ENCODE measurements around the gene PLPP4.

PLPP4 gene

DNA sequence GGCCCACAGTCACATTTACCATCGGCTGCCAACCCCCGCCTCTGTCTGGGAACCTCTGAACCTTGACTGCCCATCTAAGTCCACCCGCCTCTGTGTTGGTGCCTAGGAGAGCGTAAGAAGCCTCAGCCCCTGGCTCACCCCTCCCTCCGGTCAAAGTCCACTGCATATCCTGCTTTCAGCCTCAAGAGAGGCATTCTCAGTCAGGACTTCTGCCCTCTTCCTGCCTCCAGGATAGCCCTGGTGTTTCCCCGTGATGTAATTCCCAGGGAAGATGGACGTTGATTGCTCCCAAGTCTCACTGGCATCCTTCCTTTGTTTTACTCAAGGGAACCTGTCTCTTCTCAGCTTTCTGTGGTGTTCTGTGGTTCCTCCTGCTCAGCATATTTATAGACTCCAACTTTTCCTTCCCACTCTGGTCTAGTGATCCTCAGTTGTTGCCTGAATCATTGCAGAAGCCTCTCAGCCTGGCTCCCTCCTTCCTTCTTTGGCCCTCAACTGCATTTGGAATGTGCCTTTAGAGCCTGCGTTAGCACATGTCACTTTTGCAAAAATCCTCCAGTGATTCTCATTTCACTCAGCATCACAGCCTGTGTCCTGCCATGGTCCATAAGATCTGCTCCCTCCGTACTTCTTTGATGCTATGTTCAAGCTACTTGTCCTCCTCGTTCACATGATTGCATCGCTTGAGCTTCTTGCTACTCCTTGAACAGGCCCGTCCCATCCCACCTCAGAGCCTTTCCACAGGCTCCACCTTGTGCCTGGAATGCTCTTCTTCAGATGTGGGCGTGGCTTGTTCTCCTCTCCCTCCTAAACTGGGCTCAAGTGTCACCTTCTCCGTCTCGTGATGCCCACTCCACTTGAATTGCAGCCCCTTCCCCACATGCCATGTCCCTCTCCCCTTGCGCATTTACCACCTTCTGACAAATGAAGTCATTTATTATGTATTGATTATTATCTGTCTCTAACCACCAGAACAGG lies 124.2 kb downstream of the PLPP4 start:
- no peak for DNase-seq

DNA sequence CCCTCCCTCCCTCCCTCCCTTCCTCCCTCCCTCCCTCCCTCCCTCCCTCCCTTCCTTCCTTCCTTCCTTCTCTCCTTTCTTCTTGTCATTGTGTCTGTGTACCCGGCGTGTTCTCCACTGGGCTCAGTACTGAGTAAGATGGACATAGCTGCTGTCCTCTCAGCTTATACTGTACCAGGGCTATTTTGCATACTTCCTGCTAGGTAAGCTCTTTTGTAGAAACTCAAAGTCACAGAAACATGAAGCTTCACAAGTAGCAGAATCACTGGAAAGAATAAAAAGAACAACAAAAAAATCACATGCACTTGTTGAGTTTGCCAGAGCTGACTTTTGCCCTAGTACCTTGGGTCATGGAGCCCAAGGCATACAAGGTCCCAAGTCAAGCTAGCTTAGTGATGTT lies 125.7 kb downstream of the PLPP4 start:
- DNase-seq: no peak

DNA sequence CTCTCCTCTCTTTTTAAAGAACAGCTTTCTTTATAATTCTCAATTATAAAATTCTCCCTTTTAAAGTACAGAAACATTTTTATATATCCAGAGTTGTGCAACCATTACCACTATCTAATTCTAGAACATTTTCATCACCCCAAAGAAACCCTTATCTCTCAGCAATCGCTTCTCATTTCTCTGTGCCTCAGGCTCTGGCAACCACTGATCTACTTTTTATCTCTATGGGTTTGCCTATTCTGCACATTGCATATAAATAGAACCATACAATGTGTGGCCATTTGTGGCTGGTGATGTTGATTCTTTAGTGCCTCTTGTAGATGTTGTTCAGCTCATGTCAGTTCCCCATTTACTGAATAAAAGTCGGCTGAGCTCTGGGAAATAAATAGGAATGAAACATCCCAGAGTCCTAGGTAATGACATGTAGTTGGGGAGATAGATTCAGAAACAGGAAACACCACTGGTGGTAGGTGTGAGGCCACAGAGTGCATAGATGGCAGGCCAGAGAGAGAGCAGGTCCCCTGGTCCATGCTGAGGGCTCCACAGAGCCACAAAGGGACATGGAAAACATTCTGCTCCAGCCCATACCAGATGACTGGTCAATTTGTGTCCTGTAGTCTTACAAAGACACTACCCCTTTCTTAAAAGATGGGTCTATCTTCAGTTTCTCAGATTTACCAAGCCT lies 126.5 kb downstream of the PLPP4 start:
- no peak for DNase-seq

DNA sequence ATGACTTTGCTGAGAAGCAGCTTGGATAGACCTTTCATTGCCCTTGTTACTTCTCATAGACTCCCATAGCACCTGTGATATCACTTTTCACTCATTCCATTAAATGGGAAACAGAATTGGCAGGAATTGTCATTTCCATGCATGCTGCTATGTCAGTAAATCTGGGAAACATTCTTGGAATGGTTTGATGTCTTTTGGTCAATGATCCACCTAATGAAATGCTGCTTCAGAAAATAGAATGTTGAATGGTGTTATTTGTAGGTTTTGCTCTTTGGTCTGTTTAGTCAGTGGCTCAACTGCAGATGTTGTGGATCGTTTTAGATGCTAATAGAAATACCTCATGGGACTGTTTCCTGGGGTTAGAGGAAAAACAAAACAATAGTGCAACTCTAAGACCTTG lies 127.8 kb downstream of the PLPP4 start:
- DNase-seq: no peak

DNA sequence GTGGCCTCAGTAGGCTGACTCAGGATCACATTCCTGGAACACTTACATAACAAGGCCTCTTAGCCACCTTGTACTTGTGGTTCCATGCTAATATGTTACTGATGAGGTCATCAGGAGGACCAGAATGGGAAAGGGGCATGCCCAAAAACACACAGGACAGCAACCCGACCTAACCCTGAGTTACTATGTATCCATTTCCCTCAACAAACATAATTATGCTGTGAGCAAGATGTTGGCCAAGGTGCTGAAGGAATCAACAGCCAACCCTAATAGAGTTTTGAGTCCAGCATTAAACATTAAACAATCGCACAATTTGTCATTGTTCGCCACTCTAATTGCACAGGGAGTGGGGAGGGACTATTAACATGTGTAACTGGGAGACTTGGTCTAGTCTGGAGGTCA lies 129.4 kb downstream of the PLPP4 start:
- no peak for DNase-seq

DNA sequence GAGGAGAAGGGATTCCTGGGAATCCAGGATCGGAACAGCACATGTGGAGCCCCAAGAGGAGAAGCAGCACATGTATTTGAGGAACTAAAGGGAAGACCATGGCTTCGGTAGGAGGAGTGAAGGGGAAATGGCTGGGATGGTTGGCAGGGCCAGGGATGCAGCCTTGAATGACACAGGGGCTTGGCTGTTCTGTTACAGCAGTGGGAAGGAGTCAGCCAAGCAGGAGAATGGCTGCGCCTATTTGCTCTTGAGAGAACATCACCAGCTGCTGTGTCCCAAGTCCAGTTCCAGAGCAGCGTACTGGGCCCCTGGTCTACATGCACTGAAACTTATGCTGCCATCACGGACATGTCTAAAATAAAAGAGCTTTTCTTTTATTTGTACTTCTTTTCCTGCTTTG lies 130.0 kb downstream of the PLPP4 start:
- DNase-seq: no peak

DNA sequence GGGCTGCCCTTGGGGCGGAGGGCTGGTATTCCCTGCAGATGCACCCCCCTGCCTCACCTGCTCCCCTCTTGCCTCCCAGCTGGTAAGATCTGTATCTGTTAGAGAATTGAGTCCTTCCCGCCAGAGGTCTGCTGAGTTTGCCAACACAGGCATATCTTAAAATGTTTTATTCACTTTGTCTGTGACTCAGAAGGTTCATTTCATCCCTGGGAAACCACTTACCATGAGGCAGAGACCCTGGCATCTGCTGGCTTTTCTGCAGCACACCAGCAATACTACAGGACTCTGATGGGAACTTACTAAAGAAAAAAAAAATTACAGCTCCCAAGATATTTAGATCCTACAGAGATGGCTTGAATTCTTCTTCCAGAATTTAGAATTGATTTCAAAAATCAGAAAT lies 131.3 kb downstream of the PLPP4 start:
- no peak for DNase-seq

DNA sequence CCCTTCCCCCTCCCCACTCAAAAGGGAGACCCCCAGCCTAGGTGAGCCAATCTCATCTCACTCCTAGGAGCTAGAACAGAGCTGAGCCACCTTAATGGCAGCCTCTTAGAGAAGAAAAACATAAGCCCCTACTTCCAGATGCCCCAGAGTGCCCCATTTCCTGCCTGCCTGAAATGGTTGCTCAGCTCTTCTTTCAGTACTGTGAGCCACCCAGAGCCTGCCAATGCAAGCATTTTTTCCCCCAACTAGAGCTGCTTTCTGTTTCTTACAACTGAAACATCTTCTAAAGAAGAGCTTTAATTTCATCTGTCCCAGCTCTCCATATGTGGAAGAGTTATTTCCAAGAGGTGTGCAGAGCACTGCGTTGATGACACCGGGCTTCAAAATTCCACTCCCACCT lies 136.7 kb downstream of the PLPP4 start:
- DNase-seq: no peak

DNA sequence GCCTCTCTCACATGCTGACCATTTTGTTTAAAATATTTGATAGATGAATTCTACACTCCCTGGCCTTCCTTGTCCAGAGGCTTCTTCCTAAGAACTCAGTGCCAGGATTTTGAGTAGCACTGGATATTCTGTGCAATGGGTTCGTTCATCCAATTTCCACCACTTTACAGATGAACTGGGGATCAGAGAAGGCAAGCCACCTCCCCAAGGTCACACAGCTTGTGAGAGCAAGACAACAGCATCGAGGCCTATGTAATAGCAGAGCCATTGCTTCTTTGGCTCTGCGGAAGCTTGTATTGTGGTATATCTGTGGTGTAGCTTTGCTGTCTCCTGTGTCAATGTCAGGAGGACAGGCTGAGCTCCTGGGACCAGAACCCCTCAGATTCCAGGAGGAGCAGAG lies 140.9 kb downstream of the PLPP4 start:
- DNase-seq: no peak

DNA sequence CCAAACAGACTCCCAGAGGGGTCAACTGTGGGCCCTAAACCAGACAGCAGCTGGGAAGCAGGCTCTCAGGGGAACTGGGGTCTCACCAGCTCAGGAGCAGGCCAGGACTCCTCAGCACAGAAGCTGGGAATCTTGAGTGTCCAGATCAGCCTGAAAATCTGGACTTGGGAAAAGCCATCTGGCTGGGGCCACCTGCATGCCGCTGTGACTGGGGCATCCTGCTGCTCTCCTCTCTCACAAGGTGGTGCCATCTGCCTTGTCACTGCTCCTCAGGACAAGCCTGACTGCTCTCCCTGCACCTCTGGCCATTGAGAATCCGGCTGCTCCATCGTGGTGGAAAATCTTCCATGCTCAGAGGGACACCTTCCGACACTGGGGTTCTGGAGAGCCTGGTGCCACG lies 141.4 kb downstream of the PLPP4 start:
- DNase-seq: no peak

DNA sequence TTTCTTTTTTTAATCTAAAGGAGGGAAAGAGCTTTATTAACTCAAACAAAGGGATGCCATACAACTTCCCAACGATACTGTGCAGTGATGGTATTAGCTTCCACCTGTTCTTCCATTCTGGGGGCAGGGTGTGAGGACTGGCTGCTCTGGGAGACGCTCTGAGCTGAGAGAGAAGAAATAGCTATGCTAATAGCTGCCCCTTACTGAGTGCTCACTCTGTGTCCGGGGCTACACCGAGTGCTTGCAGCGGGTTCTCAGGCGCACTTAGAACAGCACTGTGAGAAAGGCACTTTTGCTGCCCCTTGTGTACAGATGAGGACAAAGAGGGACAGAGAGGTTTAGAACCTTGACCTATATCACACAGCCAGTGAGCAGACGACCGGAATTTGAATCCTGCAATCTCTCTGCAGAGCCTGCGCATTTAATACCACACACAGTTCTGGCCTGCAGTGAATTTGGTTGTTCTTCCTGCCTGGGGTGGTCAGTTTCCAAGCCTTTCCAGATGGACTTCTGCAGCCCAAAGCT lies 142.2 kb downstream of the PLPP4 start:
- no peak for DNase-seq

DNA sequence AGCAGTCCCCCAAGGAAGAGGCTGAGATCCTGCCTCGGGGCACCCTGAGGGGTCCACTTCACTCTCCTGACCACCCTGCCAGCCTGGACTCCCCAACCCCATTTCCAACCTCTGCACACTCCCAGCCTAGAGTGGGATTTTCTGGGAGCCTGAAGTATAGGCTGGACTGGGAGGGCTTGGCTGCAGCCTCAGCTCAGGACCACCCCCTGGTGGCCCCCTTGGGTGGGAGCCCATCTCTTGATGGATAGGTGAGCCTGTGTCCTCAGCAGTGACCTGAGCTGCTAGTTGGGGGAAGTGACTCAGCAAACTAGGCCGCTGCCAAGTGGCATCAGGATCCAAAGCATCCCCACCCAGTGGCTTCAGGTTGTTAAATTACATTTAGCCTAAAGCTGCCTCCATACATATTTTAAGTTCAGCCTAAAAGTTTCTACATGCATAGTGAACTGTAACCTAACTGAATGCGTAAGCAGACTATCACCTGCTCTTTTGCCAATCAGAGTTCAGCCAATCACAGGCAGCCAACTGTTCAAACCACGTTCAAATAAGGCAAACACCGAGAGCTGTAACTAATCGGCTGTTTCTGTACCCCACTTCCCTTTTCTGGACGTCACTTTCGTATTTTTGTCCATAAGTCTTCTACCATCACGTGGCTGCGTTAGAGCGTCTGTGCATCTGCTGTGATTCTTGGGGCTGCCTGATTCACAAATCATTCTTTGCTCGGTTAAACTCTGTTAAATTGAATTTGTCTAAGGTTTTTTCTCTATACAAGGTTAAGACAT lies 144.0 kb downstream of the PLPP4 start:
- DNase-seq: no peak

DNA sequence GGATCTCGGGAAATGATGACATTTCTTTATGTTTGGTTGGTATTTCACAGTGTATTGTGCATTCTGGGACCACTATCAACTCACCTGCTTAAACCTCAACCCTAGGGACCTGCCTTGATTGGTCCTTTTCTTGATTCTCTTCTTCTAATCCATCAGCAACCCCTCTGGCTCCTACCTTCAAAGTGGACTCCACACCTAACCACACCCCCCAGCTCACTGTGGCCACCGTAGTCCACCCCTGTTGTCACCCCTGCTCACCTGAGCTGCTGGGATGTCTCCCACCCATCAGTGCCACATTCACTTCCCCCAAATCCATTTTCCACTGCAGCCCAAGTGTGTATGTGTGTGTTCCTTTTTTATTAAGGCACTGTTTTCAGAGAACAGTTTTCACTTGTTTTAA lies 145.0 kb downstream of the PLPP4 start:
- no peak for DNase-seq

DNA sequence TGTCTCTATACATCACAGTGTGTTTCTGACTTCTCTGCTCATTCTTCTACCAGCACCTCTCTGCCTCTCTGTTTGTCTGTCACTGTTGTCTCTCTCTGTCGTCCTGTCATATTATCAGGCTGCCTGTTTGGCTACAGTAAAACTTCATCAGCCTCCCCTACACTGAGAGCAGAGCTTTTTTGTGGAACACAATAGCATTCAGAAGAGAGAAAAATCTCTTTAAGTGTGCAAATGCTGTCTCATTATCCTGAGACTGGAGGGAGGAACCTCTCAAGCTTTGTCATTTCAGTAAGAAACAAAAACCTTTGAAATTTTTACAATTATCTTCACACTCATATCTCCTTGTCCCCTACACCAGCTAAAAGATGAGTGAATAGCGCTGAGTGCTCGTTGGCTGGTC lies 148.4 kb downstream of the PLPP4 start:
- DNase-seq: no peak

DNA sequence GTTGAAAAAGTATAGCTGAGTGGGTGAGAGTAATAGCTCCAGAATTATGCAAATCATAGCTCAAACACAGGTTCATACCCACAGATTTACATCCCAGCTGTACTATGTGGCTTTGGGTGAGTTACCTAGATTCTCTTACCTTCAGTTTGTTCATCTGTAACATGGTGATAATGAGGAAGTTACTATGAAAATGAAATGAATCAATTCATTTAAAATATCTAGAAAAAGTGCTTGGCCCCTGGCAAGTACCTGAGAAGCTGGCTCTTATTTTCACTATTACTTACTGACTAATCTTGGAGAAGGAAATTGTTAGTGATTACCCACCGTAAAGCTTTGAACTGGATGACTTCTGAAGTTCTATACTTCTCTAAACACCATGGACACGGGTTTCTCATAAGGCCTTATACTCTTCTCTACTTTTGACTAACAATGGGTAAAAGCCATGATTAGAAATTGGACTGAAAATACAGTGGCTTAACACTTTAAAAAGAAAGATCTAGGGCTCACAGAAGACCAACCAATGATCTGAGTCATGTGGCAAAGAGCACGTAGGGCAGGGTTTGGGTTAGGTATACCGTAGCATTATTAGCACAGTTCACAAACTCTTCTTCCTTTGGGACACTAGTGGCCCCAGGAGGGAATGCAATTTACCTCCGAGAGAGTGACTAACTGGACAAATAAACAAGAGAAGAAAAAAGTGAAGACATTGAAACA lies 149.2 kb downstream of the PLPP4 start:
- no peak for DNase-seq

DNA sequence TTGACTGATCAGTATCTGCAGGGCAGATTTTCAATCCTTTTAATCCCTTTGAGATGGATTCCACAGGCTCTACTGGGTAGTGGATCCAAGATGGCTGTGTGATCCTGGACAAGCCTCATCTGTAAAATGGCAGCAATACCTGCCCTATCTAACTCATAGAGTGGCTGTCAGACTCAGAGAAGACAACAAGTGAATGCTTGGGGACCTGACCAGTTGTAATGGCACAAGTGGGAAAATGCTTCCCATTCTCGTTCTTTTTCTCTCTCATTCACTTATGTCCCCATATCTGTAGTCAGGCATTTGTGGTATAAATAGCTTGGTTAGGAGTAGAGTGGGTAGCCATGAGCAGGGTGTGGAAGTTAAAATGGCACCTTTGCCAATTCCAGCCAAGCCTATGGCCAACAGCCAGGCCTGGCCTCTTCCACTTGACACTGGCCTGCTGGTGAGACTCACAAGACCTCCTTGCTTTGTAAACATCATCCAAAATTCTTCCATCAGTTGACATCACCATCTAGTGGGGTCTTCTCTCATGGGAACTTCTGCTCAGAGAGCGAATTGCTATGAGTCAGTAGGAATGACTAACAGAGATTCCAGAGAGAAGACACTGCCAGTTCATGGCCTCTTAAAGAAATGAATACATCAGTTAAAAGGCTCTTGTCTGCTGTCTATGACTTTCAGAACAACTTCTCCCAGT lies 150.1 kb downstream of the PLPP4 start:
- DNase-seq: no peak

DNA sequence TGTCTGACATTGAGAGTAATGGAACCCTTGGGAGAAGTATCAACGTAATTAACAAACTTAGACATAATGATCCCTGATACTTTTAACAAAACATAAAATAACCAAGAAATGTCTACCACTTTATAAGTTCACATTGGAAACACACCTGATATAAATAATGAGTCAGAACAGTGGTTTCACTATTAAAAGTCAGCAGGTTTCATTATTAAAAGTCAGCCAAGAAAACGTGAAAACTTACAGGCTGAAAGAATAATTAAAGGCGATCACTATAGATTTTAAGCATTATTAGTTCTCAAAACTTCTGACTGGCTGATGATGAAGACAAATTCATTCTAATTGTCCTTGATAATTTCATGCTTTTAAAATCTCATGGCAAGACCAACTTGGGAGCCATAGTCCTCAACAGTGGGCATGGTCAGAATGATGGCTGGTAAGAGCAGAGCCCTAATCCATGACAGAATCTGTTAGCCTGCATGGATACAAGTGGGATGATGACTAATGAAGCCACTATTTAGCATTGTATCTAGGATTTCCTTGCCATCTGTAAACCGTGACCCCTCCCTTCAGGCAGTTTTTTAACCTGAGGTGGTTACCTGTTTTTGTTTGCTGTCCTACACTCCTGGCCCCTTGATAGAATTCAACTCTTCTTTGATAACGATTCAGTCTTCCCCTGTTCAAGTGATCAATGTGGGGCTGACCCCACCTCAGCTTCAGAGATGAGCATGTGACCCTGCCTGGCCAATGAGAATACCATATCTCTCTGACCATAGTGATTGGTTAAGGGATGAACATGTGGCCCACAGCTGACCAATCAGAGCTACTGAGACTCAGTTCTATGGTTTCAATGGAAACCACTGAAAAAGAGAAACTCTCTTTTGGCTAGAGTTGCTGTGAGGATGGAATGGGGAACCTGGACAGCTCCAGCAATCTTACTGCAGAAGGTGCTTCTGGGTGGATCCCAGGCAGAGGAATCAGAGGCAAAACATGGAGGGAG lies 151.0 kb downstream of the PLPP4 start:
- no peak for DNase-seq

DNA sequence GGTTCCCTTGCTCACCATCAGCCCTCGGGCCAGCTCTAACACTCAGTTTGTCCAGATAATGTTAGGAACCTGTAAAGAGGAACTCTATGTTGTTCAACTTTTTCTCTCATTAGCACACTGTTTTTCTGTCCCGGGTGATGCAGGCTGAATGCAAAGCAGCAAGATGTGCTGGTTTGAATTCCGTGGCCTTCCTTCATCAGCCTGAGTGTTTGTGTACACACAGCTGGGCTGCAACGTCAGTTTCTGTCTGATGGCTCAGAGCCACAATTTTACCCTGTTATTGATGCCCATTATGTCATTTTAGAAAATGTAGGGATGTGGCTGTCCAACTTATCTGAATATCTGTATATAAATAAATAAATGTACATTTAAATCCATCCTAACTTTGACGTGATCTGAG lies 152.0 kb downstream of the PLPP4 start:
- no peak for DNase-seq

DNA sequence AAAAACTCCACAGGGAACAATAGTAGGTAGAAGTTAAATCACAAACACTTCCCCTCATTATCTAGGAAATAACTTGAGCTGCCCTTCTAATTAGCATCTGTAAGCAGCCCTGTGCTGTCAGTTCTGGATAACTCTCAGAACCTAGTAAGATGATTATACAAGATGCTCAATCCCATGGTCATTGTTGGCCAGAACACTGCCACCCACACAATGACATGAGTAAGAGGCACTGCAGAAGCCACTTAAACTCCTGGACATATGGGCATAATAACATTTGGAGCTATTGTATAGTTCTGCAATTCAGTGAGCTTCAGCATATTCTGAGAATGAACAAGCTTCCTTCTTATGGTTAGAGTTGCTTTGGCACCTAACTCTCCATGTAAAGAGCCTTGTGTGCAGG lies 153.8 kb downstream of the PLPP4 start:
- DNase-seq: no peak

DNA sequence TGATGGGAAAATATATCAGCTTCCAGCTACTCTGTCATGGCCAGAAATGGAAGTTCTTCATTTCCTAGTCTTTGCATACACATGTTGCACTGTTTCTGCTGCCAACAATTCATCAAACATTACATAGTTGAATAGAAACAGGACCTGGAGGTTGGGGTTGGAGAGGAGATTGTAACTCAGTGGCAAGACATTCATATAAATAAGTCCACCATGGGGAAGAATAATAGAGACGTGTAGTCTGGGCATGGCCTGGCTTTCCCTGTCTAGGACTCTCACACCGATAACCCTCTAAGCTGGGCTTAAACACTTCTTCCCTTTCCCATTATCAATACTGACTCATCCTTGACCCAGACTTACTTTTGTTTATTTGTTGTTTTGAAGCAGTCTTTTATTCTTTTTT lies 155.7 kb downstream of the PLPP4 start:
- no peak for DNase-seq

DNA sequence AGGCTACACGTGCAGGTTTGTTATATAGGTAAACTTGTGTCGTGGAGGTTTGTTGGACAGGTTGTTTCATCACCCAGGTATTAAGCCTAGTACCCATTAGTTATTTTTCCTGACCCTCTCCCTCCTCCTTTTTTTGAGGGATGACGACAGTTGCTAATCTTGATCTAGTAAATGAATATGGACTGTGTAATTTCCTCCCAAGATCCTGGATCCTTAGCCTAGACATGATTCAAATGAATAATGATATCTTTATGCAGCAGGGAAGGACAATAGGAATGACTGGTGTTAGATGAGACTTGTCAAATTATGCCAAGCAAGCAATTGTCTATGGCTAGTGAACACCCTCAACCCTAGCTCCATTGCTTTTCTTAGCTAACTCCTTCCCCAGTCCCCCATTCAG lies 156.2 kb downstream of the PLPP4 start:
- DNase-seq: no peak

All from CD4-positive, alpha-beta T cell treated with Interleukin-17A for 4 hours (primary cell).